Mucosa of rectum (tissue), 2 donors: ENCODE results near the gene KIF22.
"Not testable (repeated sequence)": the region's sequence is repeated elsewhere in the genome, so short reads cannot be mapped to it uniquely, and the experiment has no call there.

Experiments used
- H3K27ac ChIP-seq, 2 donors: one replicate each; pipeline ENCODE4 v1.7.0; 2013; ENCODE audit warnings: inconsistent platforms in 2 of 2, low read depth in 2 of 2, low read length in 2 of 2
- H3K27me3 ChIP-seq, 2 donors: one replicate each; pipeline ENCODE4 v1.7.0; 2013; ENCODE audit warnings: low read length in 2 of 2; ENCODE audit not compliant: control insufficient read depth in 2 of 2, insufficient read depth in 2 of 2
- H3K36me3 ChIP-seq, 2 donors: one replicate each; pipeline ENCODE4 v1.7.0; 2013; ENCODE audit warnings: low read length in 2 of 2; ENCODE audit not compliant: control insufficient read depth in 2 of 2, insufficient read depth in 2 of 2
- H3K4me1 ChIP-seq, 2 donors: one replicate each; pipeline ENCODE4 v1.7.0; 2013; ENCODE audit warnings: low read length in 2 of 2, mild to moderate bottlenecking in 1 of 2; ENCODE audit not compliant: control insufficient read depth in 2 of 2, insufficient read depth in 2 of 2
- H3K4me3 ChIP-seq, 2 donors: one replicate each; pipeline ENCODE4 v1.7.0; 2013; ENCODE audit warnings: low read length in 2 of 2
- H3K9ac ChIP-seq, 2 donors: one replicate each; pipeline ENCODE4 v1.7.0; 2013; ENCODE audit warnings: low read length in 2 of 2, low read depth in 1 of 2, mild to moderate bottlenecking in 1 of 2
- H3K9me3 ChIP-seq, 2 donors: one replicate each; pipeline ENCODE4 v1.7.0; 2013; ENCODE audit warnings: low read length in 2 of 2; ENCODE audit not compliant: control insufficient read depth in 2 of 2
- donor health status: healthy.
- donor health status: Normal muscosa, but diverticular disease.

Gene KIF22

DNA sequence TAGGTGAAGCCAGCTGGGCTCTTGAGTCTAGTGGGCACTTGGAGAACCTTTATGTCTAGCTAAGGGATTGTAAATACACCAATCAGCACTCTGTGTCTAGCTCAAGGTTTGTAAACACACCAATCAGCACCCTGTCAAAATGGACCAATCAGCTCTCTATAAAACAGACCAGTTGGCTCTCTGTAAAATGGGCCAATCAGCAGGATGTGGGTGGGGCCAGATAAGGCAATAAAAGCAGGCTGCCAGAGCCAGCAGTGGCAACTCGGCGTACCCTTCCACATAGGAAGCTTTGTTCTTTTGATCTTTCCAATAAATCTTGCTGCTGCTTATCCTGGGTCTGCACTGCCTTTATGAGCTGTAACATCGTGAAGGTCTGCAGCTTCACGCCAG is 41.8 kb upstream of the KIF22 start:
- H3K4me3 ChIP-seq, H3K9ac ChIP-seq, H3K27me3 ChIP-seq, H3K36me3 ChIP-seq, H3K9me3 ChIP-seq: not testable (repeated sequence)
- Histone ChIP-seq H3K27ac (peak overlapping the region; percentile 76 to 78), H3K4me1 (peaks cover 18 to 36% of the 10 kb centered on the region in 2 donors)

DNA sequence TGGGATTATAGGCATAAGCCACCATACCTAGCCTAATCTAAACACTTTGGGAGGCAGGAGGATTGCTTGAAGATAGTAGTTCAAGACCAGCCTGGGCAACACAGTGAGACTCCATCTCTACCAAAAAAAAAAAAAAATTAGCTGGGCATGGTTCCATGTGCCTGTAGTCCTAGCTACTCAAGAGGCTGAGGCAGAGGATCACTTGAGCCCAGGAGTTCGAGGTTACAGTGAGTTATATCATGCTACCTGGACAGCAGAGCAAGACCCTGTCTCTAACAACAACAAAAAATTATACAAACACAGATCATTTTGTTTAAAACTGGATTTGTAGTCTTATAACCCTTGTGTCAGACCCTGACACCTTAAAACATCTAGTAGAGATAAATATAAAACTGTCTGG is 37.0 kb upstream of the KIF22 start:
- peaks cover 3 to 7% of the 10 kb centered on the region in 2 donors for H3K4me1 ChIP-seq
- no peaks in the 10 kb centered on the region for H3K9me3 ChIP-seq
- no peak overlapping the region for H3K4me3 ChIP-seq
- H3K27ac ChIP-seq, result no peak overlapping the region
- H3K27me3 ChIP-seq, result no peaks in the 10 kb centered on the region
- H3K36me3 ChIP-seq, result no peaks in the 10 kb centered on the region
- H3K9ac ChIP-seq, result no peak overlapping the region

- no peaks in the 10 kb centered on the region for H3K36me3 ChIP-seq
- H3K27me3 ChIP-seq, result no peaks in the 10 kb centered on the region
- no peak overlapping the region for H3K4me3 ChIP-seq
- H3K4me1 ChIP-seq, result peaks cover 8 to 15% of the 10 kb centered on the region in 2 donors
- H3K9ac ChIP-seq, result no peak overlapping the region
- no peak overlapping the region for H3K27ac ChIP-seq
- no peaks in the 10 kb centered on the region for H3K9me3 ChIP-seq
Observed at GRCh38 chr16:29756654-29757053, 33.9 kb upstream of the KIF22 start.

GRCh38 chr16:29757086-29757485 is 33.5 kb upstream of the KIF22 start:
- not testable (repeated sequence) for H3K27me3 ChIP-seq, H3K36me3 ChIP-seq, H3K4me3 ChIP-seq, H3K9ac ChIP-seq, H3K27ac ChIP-seq, H3K9me3 ChIP-seq
- peaks cover 8 to 15% of the 10 kb centered on the region in 2 donors for H3K4me1 ChIP-seq

DNA sequence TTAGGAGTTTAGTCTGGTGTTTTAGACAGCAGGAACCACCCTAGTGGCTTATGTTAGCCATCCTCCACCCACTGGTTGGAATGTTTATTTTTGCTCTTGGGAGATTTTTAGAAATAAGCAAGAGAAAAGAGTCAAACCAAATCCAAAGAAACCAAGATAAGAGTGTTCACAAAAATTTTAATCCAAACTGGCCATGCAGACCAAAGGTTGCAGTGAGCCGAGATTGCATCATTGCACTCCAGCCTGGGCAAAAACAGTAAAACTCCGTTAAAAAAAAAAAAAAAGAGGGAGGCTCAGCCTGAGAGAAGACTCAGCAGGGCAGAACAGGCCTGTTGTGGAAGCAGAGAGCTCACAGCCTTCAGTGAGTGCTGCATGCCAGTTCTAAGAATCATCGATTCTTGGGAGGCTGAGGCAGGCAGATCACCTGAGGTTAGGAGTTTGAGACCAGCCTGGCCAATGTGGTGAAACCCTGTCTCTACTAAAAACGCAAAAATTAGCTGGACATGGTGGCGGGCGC is 32.5 kb upstream of the KIF22 start:
- Histone ChIP-seq H3K9ac (no peak overlapping the region), H3K4me3 (no peak overlapping the region), H3K36me3 (no peaks in the 10 kb centered on the region), H3K27me3 (no peaks in the 10 kb centered on the region), H3K4me1 (peaks cover 8 to 15% of the 10 kb centered on the region in 2 donors), H3K27ac (no peak overlapping the region), H3K9me3 (no peaks in the 10 kb centered on the region)

DNA sequence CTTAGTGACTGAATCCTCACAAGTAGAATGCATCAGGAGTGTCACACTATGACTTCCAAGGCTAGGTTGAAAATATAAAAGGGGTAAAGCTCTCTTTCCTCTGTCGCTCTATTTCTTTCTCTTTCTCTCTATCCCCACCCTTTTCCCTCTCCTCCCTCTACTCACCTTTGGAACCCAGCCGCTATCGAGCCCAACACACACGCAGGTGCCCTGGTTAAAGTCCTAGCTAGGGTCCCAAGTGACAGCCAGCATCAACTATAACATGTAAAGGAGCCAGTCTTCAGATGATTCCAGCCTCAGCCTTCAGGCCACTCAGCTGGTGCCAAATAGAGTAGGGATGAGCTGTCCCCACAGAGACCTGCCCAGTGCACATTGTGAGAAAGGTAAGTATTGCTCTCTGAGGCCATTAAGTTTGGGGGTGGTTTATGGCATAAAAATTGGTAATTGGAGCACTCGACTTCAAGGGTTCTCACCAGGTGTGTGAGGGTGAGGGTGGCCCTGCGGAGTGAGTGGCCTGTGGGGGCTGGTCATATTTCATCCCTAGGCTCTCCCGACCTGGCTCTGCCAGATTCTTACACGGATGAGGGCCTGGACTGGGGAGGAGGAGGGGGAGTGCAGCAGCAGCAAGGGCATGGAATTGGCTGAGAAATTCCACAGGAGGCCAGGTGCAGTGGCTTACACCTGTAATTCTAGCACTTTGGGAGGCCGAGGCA is 29.8 kb upstream of the KIF22 start:
- H3K4me3 ChIP-seq, result peak overlapping the region; percentile 10 to 20
- H3K27ac ChIP-seq, result peak overlapping the region; percentile 62 to 68
- H3K9ac ChIP-seq, result peak overlapping the region in 1 of 2 donors; percentile 18
- peaks cover 16 to 24% of the 10 kb centered on the region in 2 donors for H3K4me1 ChIP-seq
- no peaks in the 10 kb centered on the region for H3K36me3 ChIP-seq
- H3K27me3 ChIP-seq, result no peaks in the 10 kb centered on the region
- H3K9me3 ChIP-seq, result no peaks in the 10 kb centered on the region

GRCh38 chr16:29761280-29761651 is 29.3 kb upstream of the KIF22 start:
- Histone ChIP-seq H3K4me1 (peaks cover 16 to 27% of the 10 kb centered on the region in 2 donors), H3K9ac (peak overlapping the region in 1 of 2 donors; percentile 18), H3K27ac (peak overlapping the region; percentile 62 to 68), H3K4me3 (peak overlapping the region in 1 of 2 donors; percentile 20)
- H3K27me3 ChIP-seq, H3K36me3 ChIP-seq, H3K9me3 ChIP-seq: not testable (repeated sequence)

DNA sequence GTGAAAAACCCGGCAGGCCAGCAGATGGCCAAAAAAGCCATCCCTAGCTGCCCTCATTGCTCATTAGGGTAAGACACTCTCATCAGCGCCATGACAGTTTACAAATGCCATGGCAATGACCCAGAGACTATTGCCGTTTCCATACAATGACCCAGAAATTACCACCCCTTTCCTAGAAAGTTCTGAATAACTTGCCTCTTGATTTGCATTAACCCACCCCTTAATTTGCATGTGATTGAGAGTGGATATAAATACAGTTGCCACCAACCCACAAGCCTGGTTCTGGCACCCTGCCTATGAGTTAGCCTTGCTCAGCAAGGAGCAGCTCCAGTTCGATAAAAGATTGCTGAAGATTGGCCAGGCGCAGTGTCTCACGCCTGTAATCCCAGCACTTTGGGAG is 28.7 kb upstream of the KIF22 start:
- Histone ChIP-seq H3K9ac (no peak overlapping the region), H3K9me3 (no peaks in the 10 kb centered on the region), H3K36me3 (no peaks in the 10 kb centered on the region), H3K27ac (no peak overlapping the region), H3K4me1 (peaks cover 16 to 24% of the 10 kb centered on the region in 2 donors), H3K4me3 (no peak overlapping the region), H3K27me3 (no peaks in the 10 kb centered on the region)

DNA sequence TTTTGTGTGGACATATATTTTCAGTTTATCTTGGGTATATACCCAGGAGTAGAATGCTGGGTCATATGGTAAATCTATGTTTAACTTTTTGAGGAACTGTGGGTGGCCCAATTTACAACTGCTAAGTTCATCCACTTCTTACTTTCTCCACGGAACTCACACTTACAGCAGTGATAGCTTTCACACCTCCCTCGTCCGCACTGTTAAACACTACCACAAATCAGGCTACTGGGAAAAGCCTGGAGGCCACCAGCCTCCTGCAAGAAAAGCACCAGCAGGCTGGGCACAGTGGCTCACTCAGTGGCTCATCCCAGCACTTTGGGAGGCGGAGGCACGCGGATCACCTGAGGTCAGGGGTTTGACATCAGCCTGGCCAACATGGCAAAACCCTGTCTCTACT is 27.2 kb upstream of the KIF22 start:
- Histone ChIP-seq H3K27me3 (no peaks in the 10 kb centered on the region), H3K36me3 (no peaks in the 10 kb centered on the region)

DNA sequence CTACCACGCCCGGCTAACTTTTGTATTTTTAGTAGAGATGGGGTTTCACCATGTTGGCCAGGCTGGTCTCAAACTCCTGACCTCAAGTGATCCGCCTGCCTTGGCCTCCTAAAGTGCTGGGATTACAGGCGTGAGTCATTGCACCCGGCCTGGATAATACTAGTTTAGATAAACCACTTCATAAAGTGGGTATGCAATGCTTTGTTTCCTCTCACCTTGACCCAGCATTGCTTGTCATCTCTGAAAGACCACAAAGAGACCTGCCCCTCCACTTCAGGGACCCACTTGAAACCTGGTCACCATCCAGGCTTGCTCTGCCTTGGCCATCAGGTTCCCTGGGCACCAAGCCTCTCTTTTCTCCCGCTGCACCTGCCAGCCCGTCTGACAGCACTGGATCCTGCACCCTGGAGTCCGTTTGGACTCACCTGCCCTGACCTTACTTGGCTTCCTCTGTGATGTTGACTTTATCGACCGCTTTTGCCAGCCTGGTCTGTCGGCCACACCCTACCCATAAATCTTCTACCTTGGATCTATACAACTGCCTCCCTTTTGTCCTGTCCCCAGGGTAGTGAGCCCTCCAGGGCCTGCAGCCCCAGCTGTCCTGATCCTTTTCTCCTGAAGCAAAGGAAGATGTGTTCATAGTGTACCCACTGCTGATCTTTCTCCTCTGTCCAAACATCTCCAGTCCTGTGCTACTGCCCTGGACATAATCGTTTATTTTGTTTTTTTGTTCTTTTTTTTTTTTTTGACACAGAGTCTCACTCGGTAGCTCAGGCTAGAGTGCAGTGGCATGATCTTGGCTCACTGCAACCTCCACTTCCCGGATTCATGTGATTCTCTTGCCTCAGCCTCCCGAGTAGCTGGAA is 25.2 kb upstream of the KIF22 start:
- Histone ChIP-seq H3K9ac (peak overlapping the region in 1 of 2 donors; percentile 53), H3K27ac (peak overlapping the region; percentile 57 to 73), H3K36me3 (no peaks in the 10 kb centered on the region), H3K27me3 (no peaks in the 10 kb centered on the region), H3K9me3 (no peaks in the 10 kb centered on the region), H3K4me1 (peaks cover 15 to 26% of the 10 kb centered on the region in 2 donors), H3K4me3 (no peak overlapping the region)

More for the DNA sequence above, 27.2 kb upstream of the KIF22 start:
- no peak overlapping the region for H3K4me3 ChIP-seq
- H3K9me3 ChIP-seq, result no peaks in the 10 kb centered on the region
- H3K4me1 ChIP-seq, result peaks cover 13 to 27% of the 10 kb centered on the region in 2 donors
- H3K9ac ChIP-seq, result no peak overlapping the region
- H3K27ac ChIP-seq, result no peak overlapping the region
